H9 (cell line): ENCODE measurements around the gene TGFBR1. TPM values are rescaled to one million over a fixed set of nuclear protein-coding genes. Genes with fewer than 3 reads are reported as not detected.

Experiments
- DNase-seq: peaks from one replicate; pipeline ENCODE4 v3.0.0-alpha.2; 2017
- H2AFZ ChIP-seq: one replicate; pipeline ENCODE4 v1.6.1; 2013; ENCODE audit warnings: mild to moderate bottlenecking, low read length, control low read depth, moderate library complexity
- H2AK5ac ChIP-seq: 2 replicates; pipeline ENCODE4 v1.6.1; 2013; ENCODE audit warnings: low read length, control low read depth, mixed read lengths; ENCODE audit not compliant: insufficient read length
- H2BK120ac ChIP-seq: one replicate; pipeline ENCODE4 v1.6.1; 2013; ENCODE audit warnings: low read depth, mild to moderate bottlenecking, low read length, control low read depth, inconsistent platforms; ENCODE audit not compliant: poor library complexity, severe bottlenecking
- H2BK12ac ChIP-seq: 2 replicates; pipeline ENCODE4 v1.6.1; 2013; ENCODE audit warnings: low read length, control low read depth, mixed read lengths, low read depth; ENCODE audit not compliant: insufficient read length
- H2BK15ac ChIP-seq: 2 replicates; pipeline ENCODE4 v1.6.1; 2013; ENCODE audit warnings: low read depth, low read length, control low read depth
- H2BK20ac ChIP-seq: one replicate; pipeline ENCODE4 v1.6.1; 2013; ENCODE audit warnings: low read depth, mild to moderate bottlenecking, low read length, control low read depth, inconsistent platforms; ENCODE audit not compliant: poor library complexity, severe bottlenecking
- H2BK5ac ChIP-seq: 2 replicates; pipeline ENCODE4 v1.6.1; 2013; ENCODE audit warnings: low read length, control low read depth, mixed read lengths; ENCODE audit not compliant: insufficient read length
- H3K14ac ChIP-seq: 2 replicates; pipeline ENCODE4 v1.6.1; 2013; ENCODE audit warnings: low read length, control low read depth; ENCODE audit not compliant: insufficient read depth
- H3K18ac ChIP-seq: 2 replicates; pipeline ENCODE4 v1.6.1; 2013; ENCODE audit warnings: low read depth, mild to moderate bottlenecking, mixed read lengths, low read length, control low read depth; ENCODE audit not compliant: insufficient read length
- H3K23ac ChIP-seq: 2 replicates; pipeline ENCODE4 v1.6.1; 2013; ENCODE audit warnings: low read length, control low read depth, mixed read lengths, low read depth; ENCODE audit not compliant: insufficient read length
- H3K23me2 ChIP-seq: 2 replicates; pipeline ENCODE4 v1.6.1; 2013; ENCODE audit warnings: low read depth, mild to moderate bottlenecking, mixed read lengths, low read length, control low read depth; ENCODE audit not compliant: insufficient read length, poor library complexity, severe bottlenecking
- H3K27ac ChIP-seq: 2 replicates; pipeline ENCODE4 v1.5.1; 2013; ENCODE audit warnings: low read length, control low read depth, mixed read lengths, low read depth; ENCODE audit not compliant: insufficient read length
- H3K27me3 ChIP-seq: 2 replicates; pipeline ENCODE4 v1.6.1; 2013; ENCODE audit warnings: low read length, control low read depth, inconsistent platforms; ENCODE audit not compliant: insufficient read depth
- H3K4ac ChIP-seq: 2 replicates; pipeline ENCODE4 v1.6.1; 2013; ENCODE audit warnings: low read depth, mild to moderate bottlenecking, control low read depth, inconsistent platforms, low read length, moderate library complexity
- H3K4me1 ChIP-seq: 2 replicates; pipeline ENCODE4 v1.6.1; 2013; ENCODE audit warnings: low read length, control low read depth, inconsistent platforms; ENCODE audit not compliant: insufficient read depth
- H3K4me2 ChIP-seq: 2 replicates; pipeline ENCODE4 v1.6.1; 2013; ENCODE audit warnings: low read length, control low read depth, mixed read lengths; ENCODE audit not compliant: insufficient read length, insufficient read depth
- H3K56ac ChIP-seq: 2 replicates; pipeline ENCODE4 v1.6.1; 2013; ENCODE audit warnings: low read depth, mild to moderate bottlenecking, mixed read lengths, low read length, control low read depth; ENCODE audit not compliant: insufficient read length
- H3K79me1 ChIP-seq: 2 replicates; pipeline ENCODE4 v1.6.1; 2013; ENCODE audit warnings: low read depth, mild to moderate bottlenecking, moderate library complexity, low read length, control low read depth, inconsistent platforms; ENCODE audit not compliant: insufficient read depth, poor library complexity, severe bottlenecking
- H3K79me2 ChIP-seq: 2 replicates; pipeline ENCODE4 v1.6.1; 2013; ENCODE audit warnings: low read length, control low read depth, inconsistent platforms; ENCODE audit not compliant: insufficient read depth
- H3K9ac ChIP-seq: 2 replicates; pipeline ENCODE4 v1.6.1; 2013; ENCODE audit warnings: low read length, control low read depth, mixed read lengths; ENCODE audit not compliant: insufficient read length; ENCODE audit errors: extremely low read depth
- H3K9me3 ChIP-seq: one replicate; pipeline ENCODE4 v1.6.1; 2013; ENCODE audit warnings: low read depth, low read length, inconsistent platforms; ENCODE audit not compliant: control insufficient read depth
- H3T11ph ChIP-seq: one replicate; pipeline ENCODE4 v1.6.1; 2013; ENCODE audit warnings: mild to moderate bottlenecking, low read length, control low read depth, inconsistent platforms
- H4K20me1 ChIP-seq: one replicate; pipeline ENCODE4 v1.6.1; 2013; ENCODE audit not compliant: control insufficient read depth, insufficient read length, insufficient read depth
- H4K5ac ChIP-seq: 2 replicates; pipeline ENCODE4 v1.6.1; 2013; ENCODE audit warnings: low read depth, mild to moderate bottlenecking, mixed read lengths, low read length, control low read depth; ENCODE audit not compliant: insufficient read length
- H4K8ac ChIP-seq: replicated peaks from 2 replicates; pipeline ENCODE4 v1.6.1; 2013; ENCODE audit warnings: low read length, control low read depth, mixed read lengths, low read depth; ENCODE audit not compliant: insufficient read length
- H4K91ac ChIP-seq: 2 replicates; pipeline ENCODE4 v1.6.1; 2013; ENCODE audit warnings: low read depth, mild to moderate bottlenecking, moderate library complexity, mixed read lengths, low read length, control low read depth; ENCODE audit not compliant: insufficient read length
- H3K27ac Mint-ChIP-seq, 3 experiments: 2 replicates in 2 of 3; 3 replicates in 1 of 3; pipeline ENCODE4 v1.8.0; 2020 to 2021; ENCODE audit warnings: mixed read lengths in 3 of 3, mild to moderate bottlenecking in 1 of 3, moderate library complexity in 1 of 3
- H3K27me3 Mint-ChIP-seq: 2 replicates; pipeline ENCODE4 v1.8.0; 2021; ENCODE audit warnings: low read depth, mild to moderate bottlenecking, moderate library complexity, mixed read lengths
- H3K36me3 Mint-ChIP-seq, 3 experiments: 2 replicates in 2 of 3; 3 replicates in 1 of 3; pipeline ENCODE4 v1.8.0; 2020 to 2021; ENCODE audit warnings: low read depth in 3 of 3, mixed read lengths in 3 of 3; ENCODE audit not compliant: insufficient read depth in 1 of 3
- H3K4me1 Mint-ChIP-seq, 2 experiments: 2 replicates each; pipeline ENCODE4 v1.8.0; 2020; ENCODE audit warnings: mixed read lengths in 2 of 2
- H3K4me3 Mint-ChIP-seq, 2 experiments: 2 replicates in 1 of 2; 3 replicates in 1 of 2; pipeline ENCODE4 v1.8.0; 2020 to 2021; ENCODE audit warnings: mild to moderate bottlenecking in 2 of 2, mixed read lengths in 2 of 2, moderate library complexity in 1 of 2
- H3K9me3 Mint-ChIP-seq, 2 experiments: 2 replicates in 1 of 2; 3 replicates in 1 of 2; pipeline ENCODE4 v1.8.0; 2020; ENCODE audit warnings: mild to moderate bottlenecking in 2 of 2, mixed read lengths in 2 of 2, moderate library complexity in 1 of 2
- WGBS: extraction: QIAGEN DNeasy Blood & Tissue Kit; methylation state at CpG from one replicate; pipeline ENCODE4 v1.1.7; 2013; ENCODE audit warnings: missing lambda C conversion rate, low lambda C conversion rate, mixed read lengths; ENCODE audit not compliant: insufficient read length; ENCODE audit errors: extremely low coverage; 5-methylcytosine and 5-hydroxymethylcytosine counted together
- total RNA-seq: library from RNA; stranded (reverse); gene quantifications from 2 replicates; pipeline ENCODE4 v1.2.1, GENCODE V29; 2021
- TF ChIP-seq, protein P1 (sequence below): fragments of 200-600 bp; sonication (generic); conservative IDR thresholded peaks from 3 replicates; pipeline ENCODE4 v1.8.0; 2021; ENCODE audit warnings: antibody characterized with exemption, mild to moderate bottlenecking

The TGFBR1 gene
- total RNA-seq, 1 experiment from 2014 or later: 59.3 TPM

DNA sequence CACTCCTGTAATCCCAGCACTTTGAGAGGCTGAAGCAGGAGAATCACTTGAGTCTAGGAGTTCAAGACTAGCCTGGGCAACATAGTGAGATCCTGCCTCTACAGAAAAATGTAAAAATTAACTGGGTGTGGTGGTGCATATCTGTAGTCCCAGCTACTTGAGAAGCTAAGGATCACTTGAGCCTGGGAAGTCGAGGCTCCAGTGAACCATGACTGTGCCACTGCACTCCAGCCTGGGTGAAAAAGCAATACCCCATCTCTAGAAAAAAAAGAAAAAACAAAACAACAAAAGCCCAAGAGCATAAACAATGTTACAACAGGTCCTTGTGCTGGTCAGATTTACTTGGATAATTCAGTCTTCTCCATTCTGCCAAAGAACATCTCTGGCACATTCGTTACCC, 44.3 kb upstream of the TGFBR1 start:
- Histone ChIP-seq H4K5ac (no peak overlapping the region), H3K27me3 (no peaks in the 10 kb centered on the region), H3K4me1 (no peaks in the 10 kb centered on the region), H3K79me1 (no peaks in the 10 kb centered on the region), H3K4me2 (no peak overlapping the region), H4K20me1 (no peaks in the 10 kb centered on the region), H2BK15ac (no peak overlapping the region), H3K4ac (no peak overlapping the region), H3K14ac (no peak overlapping the region), H2AFZ (no peak overlapping the region), H3K23ac (no peak overlapping the region), H2BK20ac (no peak overlapping the region), H3K79me2 (no peaks in the 10 kb centered on the region), H4K91ac (no peak overlapping the region), H3K23me2 (no peaks in the 10 kb centered on the region), H2BK12ac (no peak overlapping the region), H2BK5ac (no peak overlapping the region), H2BK120ac (no peak overlapping the region), H4K8ac (no peak overlapping the region), H3K9ac (no peak overlapping the region), H3T11ph (no peak overlapping the region), H2AK5ac (no peak overlapping the region), H3K9me3 (no peaks in the 10 kb centered on the region), H3K56ac (no peak overlapping the region), H3K18ac (no peak overlapping the region), H3K27ac (no peak overlapping the region)
- H3K4me1 Mint-ChIP-seq: no peaks in the 10 kb centered on the region
- TF ChIP-seq, protein P1, sequence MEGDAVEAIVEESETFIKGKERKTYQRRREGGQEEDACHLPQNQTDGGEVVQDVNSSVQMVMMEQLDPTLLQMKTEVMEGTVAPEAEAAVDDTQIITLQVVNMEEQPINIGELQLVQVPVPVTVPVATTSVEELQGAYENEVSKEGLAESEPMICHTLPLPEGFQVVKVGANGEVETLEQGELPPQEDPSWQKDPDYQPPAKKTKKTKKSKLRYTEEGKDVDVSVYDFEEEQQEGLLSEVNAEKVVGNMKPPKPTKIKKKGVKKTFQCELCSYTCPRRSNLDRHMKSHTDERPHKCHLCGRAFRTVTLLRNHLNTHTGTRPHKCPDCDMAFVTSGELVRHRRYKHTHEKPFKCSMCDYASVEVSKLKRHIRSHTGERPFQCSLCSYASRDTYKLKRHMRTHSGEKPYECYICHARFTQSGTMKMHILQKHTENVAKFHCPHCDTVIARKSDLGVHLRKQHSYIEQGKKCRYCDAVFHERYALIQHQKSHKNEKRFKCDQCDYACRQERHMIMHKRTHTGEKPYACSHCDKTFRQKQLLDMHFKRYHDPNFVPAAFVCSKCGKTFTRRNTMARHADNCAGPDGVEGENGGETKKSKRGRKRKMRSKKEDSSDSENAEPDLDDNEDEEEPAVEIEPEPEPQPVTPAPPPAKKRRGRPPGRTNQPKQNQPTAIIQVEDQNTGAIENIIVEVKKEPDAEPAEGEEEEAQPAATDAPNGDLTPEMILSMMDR: no peak
- H3K27me3 Mint-ChIP-seq: peaks cover 12% of the 10 kb centered on the region
- WGBS: no CpG with 5 or more reads among the region's 2 CpGs
- H3K4me3 Mint-ChIP-seq: no peak overlapping the region
- no peak for DNase-seq
- H3K9me3 Mint-ChIP-seq: no peaks in the 10 kb centered on the region
- H3K27ac Mint-ChIP-seq: no peak overlapping the region
- H3K36me3 Mint-ChIP-seq: no peaks in the 10 kb centered on the region
